Measurements from ENCODE around the gene LRRC3.

Gene LRRC3

DNA sequence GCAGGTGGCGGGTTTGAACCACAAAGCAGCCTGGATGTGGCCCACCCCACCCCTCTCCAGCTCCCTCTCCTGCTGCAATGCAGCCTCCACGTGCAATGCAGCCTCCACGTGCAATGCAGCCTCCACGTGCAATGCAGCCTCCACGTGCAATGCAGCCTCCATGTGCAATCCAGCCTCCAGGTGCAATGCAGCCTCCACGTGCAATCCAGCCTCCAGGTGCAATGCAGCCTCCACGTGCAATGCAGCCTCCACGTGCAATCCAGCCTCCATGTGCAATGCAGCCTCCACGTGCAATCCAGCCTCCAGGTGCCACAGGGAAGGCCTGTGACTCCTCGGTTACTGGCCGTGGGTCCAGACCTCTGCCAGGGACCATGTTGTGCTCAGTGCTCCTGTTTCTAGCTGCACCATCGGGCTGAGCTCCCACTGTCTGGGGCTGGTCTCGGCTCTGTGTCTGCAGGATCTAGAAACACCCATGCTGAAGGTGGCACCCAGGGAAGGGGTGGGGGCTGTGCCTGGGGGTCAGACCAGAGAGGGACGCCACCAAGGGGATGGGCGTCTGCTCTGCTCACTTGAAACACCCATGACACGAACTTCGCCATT, 11.9 kb upstream of the LRRC3 start:
- TF ChIP-seq TAF1 (IDR thresholded peaks at IDR 0.05; ENCODE audit: low read depth, low read length) (no peak), POU2F2 (IDR thresholded peaks at IDR 0.05; ENCODE audit: low read depth, low read length) (no peak), SPI1 (IDR thresholded peaks at IDR 0.05; ENCODE audit: low read depth, low read length) (no peak), POLR2A (IDR thresholded peaks at IDR 0.05; ENCODE audit: low read depth, low read length) (no peak), POLR2AphosphoS5 (IDR thresholded peaks at IDR 0.05; ENCODE audit: low read depth, low read length) (no peak), PAX5 (IDR thresholded peaks at IDR 0.05; ENCODE audit: insufficient read depth, low read length, severe bottlenecking) (no peak)
- peak; percentile 79 for FAIRE-seq
- DNase-seq (ENCODE audit: insufficient read length, low spot score): no peak

GRCh38 chr21:44443891-44444285, 11.4 kb upstream of the LRRC3 start:
- no peak for DNase-seq (ENCODE audit: insufficient read length, low spot score)
- no peak for FAIRE-seq
- no peak for TF ChIP-seq POLR2AphosphoS5 (IDR thresholded peaks at IDR 0.05; ENCODE audit: low read depth, low read length)

DNA sequence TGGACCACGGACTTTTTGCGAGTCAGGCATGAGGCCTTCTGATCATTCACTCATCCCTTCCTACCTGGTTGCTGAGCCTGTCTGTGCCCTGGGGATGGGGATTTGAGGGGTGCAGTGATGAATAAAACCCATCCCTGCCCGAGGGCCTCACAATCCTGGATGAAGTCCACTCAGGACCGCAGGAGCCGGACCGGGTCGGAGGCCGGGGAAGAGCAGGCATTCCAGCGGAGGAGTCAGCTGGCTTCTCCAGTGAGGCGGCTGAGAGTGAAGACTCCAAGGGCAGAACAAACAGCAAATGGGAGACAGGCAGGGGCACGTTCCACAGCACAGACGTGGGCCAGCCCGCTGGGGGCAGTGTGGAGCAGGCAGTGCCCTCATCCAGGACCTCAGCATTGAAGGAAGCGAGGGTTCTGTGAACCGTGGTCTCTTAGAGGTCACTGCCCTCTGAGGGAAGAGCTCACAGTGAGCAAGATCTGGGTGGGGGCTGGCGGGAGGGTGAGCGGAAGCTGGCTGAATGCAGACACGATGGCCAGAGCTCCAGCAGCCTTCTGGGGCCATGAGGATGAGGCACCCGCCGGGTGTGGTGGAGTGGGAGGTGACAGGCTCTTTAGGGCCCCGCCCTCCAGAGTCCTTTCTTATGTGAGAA, 10.9 kb upstream of the LRRC3 start:
- DNase-seq (ENCODE audit: insufficient read length, low spot score) (no peak), FAIRE-seq (no peak)
- TF ChIP-seq POLR2AphosphoS5 (IDR thresholded peaks at IDR 0.05; ENCODE audit: low read depth, low read length): no peak
- TF ChIP-seq POU2F2 (IDR thresholded peaks at IDR 0.05; ENCODE audit: low read depth, low read length): no peak
- no peak for TF ChIP-seq PAX5 (IDR thresholded peaks at IDR 0.05; ENCODE audit: insufficient read depth, low read length, severe bottlenecking)
- no peak for TF ChIP-seq TAF1 (IDR thresholded peaks at IDR 0.05; ENCODE audit: low read depth, low read length)
- no peak for TF ChIP-seq POLR2A (IDR thresholded peaks at IDR 0.05; ENCODE audit: low read depth, low read length)
- TF ChIP-seq SPI1 (IDR thresholded peaks at IDR 0.05; ENCODE audit: low read depth, low read length): no peak

GRCh38 chr21:44445145-44445812, 10.0 kb upstream of the LRRC3 start:
- TF ChIP-seq SPI1 (IDR thresholded peaks at IDR 0.05; ENCODE audit: low read depth, low read length) (peak; percentile 34; the same call in 1 of the 2 replicates), TAF1 (IDR thresholded peaks at IDR 0.05; ENCODE audit: low read depth, low read length) (no peak)
- FAIRE-seq (no peak), DNase-seq (ENCODE audit: insufficient read length, low spot score) (no peak)

DNA sequence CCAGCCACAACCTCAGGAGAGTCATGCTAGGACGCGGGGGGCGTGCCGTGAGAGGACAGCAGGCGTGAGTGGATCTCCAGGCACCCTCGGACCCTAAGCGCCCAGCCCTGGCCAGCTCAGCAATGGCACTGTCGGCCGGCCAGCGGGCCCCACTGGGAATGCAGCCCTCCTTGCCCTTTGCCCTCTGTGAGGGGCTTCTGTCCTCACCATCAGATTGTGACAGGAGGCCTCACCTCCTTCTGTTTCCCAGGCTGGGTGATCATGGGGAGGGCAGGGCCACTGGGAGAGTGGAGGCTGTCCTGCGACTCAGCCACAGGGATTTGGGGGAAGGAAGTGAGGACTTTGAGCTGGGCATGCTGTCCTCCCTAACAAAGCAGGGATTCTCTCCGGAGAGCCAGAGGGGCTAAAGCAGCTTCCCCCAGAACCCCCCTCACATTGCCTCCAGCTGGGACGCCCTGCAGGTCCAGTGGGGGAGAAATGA, 6.6 kb upstream of the LRRC3 start:
- TF ChIP-seq PAX5 (IDR thresholded peaks at IDR 0.05; ENCODE audit: insufficient read depth, low read length, severe bottlenecking) (no peak), TAF1 (IDR thresholded peaks at IDR 0.05; ENCODE audit: low read depth, low read length) (no peak), POLR2A (IDR thresholded peaks at IDR 0.05; ENCODE audit: low read depth, low read length) (no peak), SPI1 (IDR thresholded peaks at IDR 0.05; ENCODE audit: low read depth, low read length) (no peak), POU2F2 (IDR thresholded peaks at IDR 0.05; ENCODE audit: low read depth, low read length) (no peak), POLR2AphosphoS5 (IDR thresholded peaks at IDR 0.05; ENCODE audit: low read depth, low read length) (no peak)
- FAIRE-seq: no peak
- DNase-seq (ENCODE audit: insufficient read length, low spot score): no peak

DNA sequence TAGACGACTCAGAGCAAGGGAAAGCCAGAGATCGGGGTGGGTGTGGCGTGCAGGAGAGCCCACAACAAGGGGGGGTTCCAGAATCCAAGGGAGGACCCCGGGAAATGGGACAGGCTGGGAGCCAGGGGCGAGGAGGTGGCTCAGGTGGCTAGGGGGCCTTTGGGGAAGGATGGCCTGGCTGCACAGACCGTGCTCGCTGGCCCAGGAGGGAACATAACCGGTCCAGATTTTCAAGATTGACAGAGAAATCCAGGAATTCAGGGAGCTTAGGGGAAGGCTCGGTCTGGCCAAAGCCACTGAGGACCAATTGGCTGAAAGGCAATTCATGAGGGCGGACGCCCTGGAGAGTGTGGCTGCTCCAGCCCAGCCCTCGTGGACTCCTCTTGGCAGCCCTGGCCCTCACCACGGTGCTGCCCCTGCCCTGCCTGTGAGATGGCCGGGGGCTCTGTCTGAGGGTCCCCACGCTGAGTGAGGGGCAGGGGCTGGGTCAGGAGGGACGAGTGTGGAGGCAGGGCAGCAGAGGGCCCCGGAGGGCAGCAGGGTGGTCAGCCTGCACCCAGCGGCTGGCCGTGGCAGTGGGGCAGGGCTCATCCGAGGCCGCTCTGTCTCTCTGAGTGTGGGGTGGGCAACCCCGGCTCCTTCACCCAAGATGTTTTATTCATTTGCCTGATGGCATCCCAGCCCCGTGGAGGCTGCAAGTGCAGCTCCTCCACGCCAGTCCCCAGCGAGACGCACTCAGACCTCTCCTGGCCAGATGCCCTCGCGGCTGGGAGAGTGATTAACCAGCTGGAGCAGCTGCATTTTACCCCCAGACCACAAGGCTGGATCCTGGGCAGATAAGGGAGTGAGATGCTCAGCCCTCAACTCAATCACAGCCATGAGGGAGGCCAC, 5.6 kb upstream of the LRRC3 start:
- DNase-seq (ENCODE audit: insufficient read length, low spot score) (no peak), FAIRE-seq (no peak)
- no peak for TF ChIP-seq POLR2AphosphoS5 (IDR thresholded peaks at IDR 0.05; ENCODE audit: low read depth, low read length)
- no peak for TF ChIP-seq SPI1 (IDR thresholded peaks at IDR 0.05; ENCODE audit: low read depth, low read length)
- TF ChIP-seq POU2F2 (IDR thresholded peaks at IDR 0.05; ENCODE audit: low read depth, low read length): no peak

DNA sequence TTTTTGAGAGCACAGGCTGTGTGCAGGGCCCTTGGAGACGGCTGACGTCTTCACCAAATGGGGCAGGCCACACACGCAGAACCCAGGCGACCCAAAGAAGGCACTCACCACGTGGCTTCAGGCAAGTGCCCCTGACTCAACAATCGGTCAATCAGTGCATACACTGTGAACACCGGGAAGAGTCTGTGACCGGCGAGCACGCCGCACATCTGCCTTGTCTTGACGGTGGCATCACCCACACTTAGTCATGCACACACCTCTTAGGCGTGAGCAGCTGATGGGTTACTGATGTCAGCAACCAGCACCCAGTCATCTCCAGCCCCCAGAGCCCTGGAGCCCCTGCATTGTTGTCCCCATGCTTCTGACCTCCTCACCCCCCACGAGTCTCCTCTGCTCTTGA, 4.9 kb upstream of the LRRC3 start:
- no peak for DNase-seq (ENCODE audit: insufficient read length, low spot score)
- no peak for FAIRE-seq
- TF ChIP-seq TAF1 (IDR thresholded peaks at IDR 0.05; ENCODE audit: low read depth, low read length): no peak
- TF ChIP-seq POU2F2 (IDR thresholded peaks at IDR 0.05; ENCODE audit: low read depth, low read length): no peak
- no peak for TF ChIP-seq POLR2A (IDR thresholded peaks at IDR 0.05; ENCODE audit: low read depth, low read length)
- TF ChIP-seq PAX5 (IDR thresholded peaks at IDR 0.05; ENCODE audit: insufficient read depth, low read length, severe bottlenecking): no peak

GRCh38 chr21:44450999-44451398, 4.3 kb upstream of the LRRC3 start:
- no peak for DNase-seq (ENCODE audit: insufficient read length, low spot score)
- TF ChIP-seq TAF1 (IDR thresholded peaks at IDR 0.05; ENCODE audit: low read depth, low read length) (no peak), POLR2A (IDR thresholded peaks at IDR 0.05; ENCODE audit: low read depth, low read length) (no peak), POLR2AphosphoS5 (IDR thresholded peaks at IDR 0.05; ENCODE audit: low read depth, low read length) (no peak), PAX5 (IDR thresholded peaks at IDR 0.05; ENCODE audit: insufficient read depth, low read length, severe bottlenecking) (no peak), POU2F2 (IDR thresholded peaks at IDR 0.05; ENCODE audit: low read depth, low read length) (no peak), SPI1 (IDR thresholded peaks at IDR 0.05; ENCODE audit: low read depth, low read length) (no peak)
- FAIRE-seq: no peak

DNA sequence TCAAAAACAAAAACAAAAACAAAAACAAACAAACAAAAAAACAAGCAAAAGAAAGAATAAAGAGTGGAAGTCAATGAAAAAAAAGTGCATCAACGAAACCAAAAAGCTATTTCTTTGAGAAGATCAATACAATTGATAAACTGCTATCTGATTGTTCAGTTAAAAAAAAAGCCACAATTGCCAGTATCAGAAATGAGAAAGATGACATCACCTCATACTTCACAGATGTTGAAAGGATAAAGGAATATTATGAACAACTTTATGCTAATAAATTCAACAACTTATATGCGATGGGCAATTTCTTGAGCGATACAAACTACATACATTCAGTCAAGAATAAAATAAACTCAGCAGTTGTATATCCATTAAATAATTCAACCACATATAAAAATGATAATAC, 2.2 kb upstream of the LRRC3 start:
- TF ChIP-seq POLR2A (IDR thresholded peaks at IDR 0.05; ENCODE audit: low read depth, low read length) (no peak), POLR2AphosphoS5 (IDR thresholded peaks at IDR 0.05; ENCODE audit: low read depth, low read length) (no peak), POU2F2 (IDR thresholded peaks at IDR 0.05; ENCODE audit: low read depth, low read length) (no peak), PAX5 (IDR thresholded peaks at IDR 0.05; ENCODE audit: insufficient read depth, low read length, severe bottlenecking) (no peak), SPI1 (IDR thresholded peaks at IDR 0.05; ENCODE audit: low read depth, low read length) (no peak), TAF1 (IDR thresholded peaks at IDR 0.05; ENCODE audit: low read depth, low read length) (no peak)
- no peak for DNase-seq (ENCODE audit: insufficient read length, low spot score)
- FAIRE-seq: no peak

Measured in GM12891 (cell line).